Thoracic aorta (tissue), 2 donors: Measurements from ENCODE around the gene C10orf90. TPM values are rescaled to one million over a fixed set of nuclear protein-coding genes. Genes with fewer than 3 reads are reported as not detected.

Experiments used
- ATAC-seq: fragments of 150-250 bp; one replicate; pipeline ENCODE4 v1.8.0; 2017; ENCODE audit warnings: low read depth; ENCODE audit not compliant: insufficient number of reproducible peaks, low FRiP score
- DNase-seq: peaks from one replicate; pipeline ENCODE4 v3.0.0-alpha.2; 2020; ENCODE audit warnings: low spot score
- H3K27ac ChIP-seq, 2 donors: fragments of 200-600 bp; sonication (generic); 1 replicate in 1 of 2; 2 replicates in 1 of 2; pipeline ENCODE4 v1.5.1; 2016; ENCODE audit warnings: mild to moderate bottlenecking in 2 of 2, moderate library complexity in 2 of 2
- H3K27me3 ChIP-seq: fragments of 200-600 bp; sonication (generic); replicated peaks from 2 replicates; pipeline ENCODE4 v1.6.0; 2016; ENCODE audit warnings: mild to moderate bottlenecking; ENCODE audit not compliant: insufficient read depth
- H3K36me3 ChIP-seq: fragments of 200-600 bp; sonication (generic); one replicate; pipeline ENCODE4 v1.5.1; 2016
- H3K4me1 ChIP-seq, 2 donors: fragments of 200-600 bp; sonication (generic); 1 replicate in 1 of 2; 2 replicates in 1 of 2; pipeline versions ENCODE4 v1.5.1 to v1.6.0; 2016; ENCODE audit warnings: low read depth in 2 of 2, mild to moderate bottlenecking in 1 of 2; ENCODE audit not compliant: control insufficient read depth in 1 of 2
- H3K4me3 ChIP-seq: fragments of 200-600 bp; sonication (generic); 2 replicates; pipeline ENCODE4 v1.5.1; 2016; ENCODE audit warnings: mild to moderate bottlenecking
- H3K9me3 ChIP-seq: fragments of 200-600 bp; sonication (generic); 2 replicates; pipeline ENCODE4 v1.5.1; 2016
- CTCF ChIP-seq: fragments of 200-600 bp; sonication (generic); IDR thresholded peaks from one replicate; pipeline ENCODE4 v1.5.1; 2019; ENCODE audit warnings: antibody characterized with exemption
- total RNA-seq, 2 donors: library from RNA; depleted of rRNA; stranded (reverse); fragments of >200 nt; gene quantifications; one replicate each; pipeline versions ENCODE4 v1.1.0 to v1.2.3, GENCODE V29; 2016

The C10orf90 gene
- total RNA-seq, 2 donors from 2014 or later: not detected

- H3K9me3 ChIP-seq: no peaks in the 10 kb centered on the region
- no peaks in the 10 kb centered on the region for H3K36me3 ChIP-seq
- no peak overlapping the region for H3K27ac ChIP-seq
- no peak for TF ChIP-seq CTCF
- no peak for ATAC-seq
- no peak overlapping the region for H3K4me3 ChIP-seq
- H3K27me3 ChIP-seq: no peaks in the 10 kb centered on the region
- H3K4me1 ChIP-seq: no peaks in the 10 kb centered on the region
- no peak for DNase-seq
Measured at GRCh38 chr10:126639084-126639483, 31.4 kb downstream of the C10orf90 start.

GRCh38 chr10:126638542-126638941 is 32.0 kb downstream of the C10orf90 start:
- no peak overlapping the region for H3K27ac ChIP-seq
- ATAC-seq (no peak), DNase-seq (no peak)
- no peaks in the 10 kb centered on the region for H3K9me3 ChIP-seq
- TF ChIP-seq CTCF: no peak
- H3K4me3 ChIP-seq: no peak overlapping the region
- H3K4me1 ChIP-seq: no peaks in the 10 kb centered on the region
- H3K36me3 ChIP-seq: no peaks in the 10 kb centered on the region
- H3K27me3 ChIP-seq: no peaks in the 10 kb centered on the region

- Histone ChIP-seq H3K27ac (no peak overlapping the region), H3K4me3 (no peak overlapping the region), H3K4me1 (no peaks in the 10 kb centered on the region), H3K36me3 (no peaks in the 10 kb centered on the region), H3K27me3 (no peaks in the 10 kb centered on the region), H3K9me3 (no peaks in the 10 kb centered on the region)
- no peak for TF ChIP-seq CTCF
- ATAC-seq (no peak), DNase-seq (no peak)
Measured at GRCh38 chr10:126637501-126637900, 33.0 kb downstream of the C10orf90 start.

GRCh38 chr10:126634911-126635310 is 35.6 kb downstream of the C10orf90 start:
- no peaks in the 10 kb centered on the region for H3K27me3 ChIP-seq
- no peaks in the 10 kb centered on the region for H3K4me1 ChIP-seq
- no peak for ATAC-seq
- no peak overlapping the region for H3K27ac ChIP-seq
- H3K4me3 ChIP-seq: no peak overlapping the region
- DNase-seq: no peak
- no peaks in the 10 kb centered on the region for H3K9me3 ChIP-seq
- H3K36me3 ChIP-seq: no peaks in the 10 kb centered on the region
- no peak for TF ChIP-seq CTCF

GRCh38 chr10:126634347-126634746 is 36.1 kb downstream of the C10orf90 start:
- no peak for ATAC-seq
- TF ChIP-seq CTCF: no peak
- Histone ChIP-seq H3K27ac (no peak overlapping the region), H3K4me3 (no peak overlapping the region), H3K9me3 (no peaks in the 10 kb centered on the region), H3K4me1 (no peaks in the 10 kb centered on the region), H3K36me3 (no peaks in the 10 kb centered on the region), H3K27me3 (no peaks in the 10 kb centered on the region)
- no peak for DNase-seq
